Sigmoid colon (tissue), 4 donors: ENCODE data around the gene C17orf113.

Experiments used
- CTCF ChIP-seq, 4 experiments: fragments of 450-650 bp in 3 of 4; fragments of 200-600 bp in 1 of 4; IDR thresholded peaks; one replicate each; pipeline ENCODE4 v1.5.1; 2016 to 2019; ENCODE audit warnings: antibody characterized with exemption in 4 of 4, mild to moderate bottlenecking in 3 of 4, moderate library complexity in 2 of 4
- POLR2AphosphoS5 ChIP-seq, 4 donors: sonication (generic); formaldehyde crosslinking; IDR thresholded peaks; one replicate each; pipeline ENCODE4 v1.6.1; 2017; ENCODE audit warnings: antibody characterized with exemption in 4 of 4

GRCh38 chr17:42079541-42079940 lies 29.1 kb upstream of the C17orf113 start:
- no peak for TF ChIP-seq POLR2AphosphoS5 (IDR thresholded peaks at IDR 0.05)
- no peak for TF ChIP-seq CTCF (IDR thresholded peaks at IDR 0.05)
